HepG2 (cell line): ENCODE data around the gene KLHL18. TPM values are rescaled to one million over a fixed set of nuclear protein-coding genes. Genes with fewer than 3 reads are reported as not detected.
A peak's percentile ranks its signal among the peaks of the same experiment; 100 is the strongest.

Source experiments
- ASH2L ChIP-seq: fragments of 300-600, 200-600 bp; sonication (generic); IDR thresholded peaks from 2 replicates; pipeline ENCODE4 v1.7.0; 2017; ENCODE audit warnings: low read depth, mild to moderate bottlenecking, moderate library complexity, mixed read lengths, low read length; ENCODE audit not compliant: insufficient read length
- ETV6 ChIP-seq: sonication (generic); formaldehyde crosslinking; conservative IDR thresholded peaks from 2 replicates; pipeline ENCODE4 v1.4.0; 2020; ENCODE audit warnings: missing genetic modification reagents
- FOXO1 ChIP-seq: sonication (generic); formaldehyde crosslinking; IDR thresholded peaks from 2 replicates; pipeline ENCODE4 v1.4.0; 2020; ENCODE audit warnings: missing genetic modification reagents
- GFI1 ChIP-seq: sonication (generic); formaldehyde crosslinking; IDR thresholded peaks from 2 replicates; pipeline ENCODE4 v1.5.0; 2020; ENCODE audit warnings: missing genetic modification reagents, mild to moderate bottlenecking, borderline replicate concordance
- HES4 ChIP-seq: sonication (generic); formaldehyde crosslinking; IDR thresholded peaks from 2 replicates; pipeline ENCODE4 v1.9.0; 2021; ENCODE audit warnings: mild to moderate bottlenecking, missing genetic modification reagents, borderline replicate concordance
- KLF9 ChIP-seq: IDR thresholded peaks from 2 replicates; pipeline ENCODE4 v1.6.1; 2016; ENCODE audit warnings: low read depth
- NFIC ChIP-seq: IDR thresholded peaks from 2 replicates; pipeline ENCODE4 v1.6.1; 2012; ENCODE audit warnings: mild to moderate bottlenecking, low read length, inconsistent platforms
- NR2F6 ChIP-seq, 2 experiments: IDR thresholded peaks; 2 replicates each; pipeline ENCODE4 v1.6.1; 2016; ENCODE audit warnings: antibody characterized with exemption in 1 of 2, mild to moderate bottlenecking in 1 of 2
- SPEN ChIP-seq: sonication (generic); formaldehyde crosslinking; IDR thresholded peaks from 2 replicates; pipeline ENCODE4 v1.5.1; 2020; ENCODE audit warnings: low read depth, mild to moderate bottlenecking, missing genetic modification reagents
- STAG1 ChIP-seq: sonication (generic); formaldehyde crosslinking; IDR thresholded peaks from 2 replicates; pipeline ENCODE4 v1.4.0; 2020; ENCODE audit warnings: missing genetic modification reagents
- TMF1 ChIP-seq: sonication (generic); formaldehyde crosslinking; IDR thresholded peaks from 2 replicates; pipeline ENCODE4 v1.8.1; 2022; ENCODE audit warnings: low read depth, missing genetic modification reagents
- TRAFD1 ChIP-seq: sonication (generic); formaldehyde crosslinking; IDR thresholded peaks from 2 replicates; pipeline ENCODE4 v1.5.1; 2020; ENCODE audit warnings: missing genetic modification reagents, mild to moderate bottlenecking, borderline replicate concordance
- ZNF124 ChIP-seq: sonication (generic); formaldehyde crosslinking; IDR thresholded peaks from 2 replicates; pipeline ENCODE4 v1.4.0; 2020; ENCODE audit warnings: missing genetic modification reagents
- ZNF605 ChIP-seq: sonication (generic); formaldehyde crosslinking; IDR thresholded peaks from 2 replicates; pipeline ENCODE4 v1.8.0; 2022; ENCODE audit warnings: mild to moderate bottlenecking, missing genetic modification reagents
- polyA plus RNA-seq, 8 experiments: library from polyadenylated mRNA; depleted of rRNA in 3 of 8; stranded (reverse) in 7 of 8; unstranded in 1 of 8; fragments of >200 nt; fragmentation: Illumina TruSeq in 4 of 8; extraction: Trizol in 4 of 8; gene quantifications; 2 replicates each; pipeline versions ENCODE4 v1.2.1 to v1.2.3, GENCODE V29; 2011 to 2016; ENCODE audit warnings: low read depth in 4 of 8, missing spikeins in 1 of 8, mixed read lengths in 1 of 8; ENCODE audit not compliant: insufficient read depth in 1 of 8
- total RNA-seq, 5 experiments: library from RNA; depleted of rRNA; stranded (reverse); fragments of >200 nt; fragmentation: Illumina TruSeq; extraction: Trizol; gene quantifications; 2 replicates each; pipeline ENCODE4 v1.2.3, GENCODE V29; 2016; ENCODE audit warnings: low read depth in 1 of 5
- TF ChIP-seq, protein P1 (sequence below): IDR thresholded peaks from 2 replicates; pipeline ENCODE4 v1.4.0; 2020; ENCODE audit warnings: mild to moderate bottlenecking, missing genetic modification reagents
- TF ChIP-seq, protein P2 (sequence below): sonication (generic); formaldehyde crosslinking; IDR thresholded peaks from 2 replicates; pipeline ENCODE4 v1.9.0; 2021; ENCODE audit warnings: missing genetic modification reagents, mild to moderate bottlenecking, borderline replicate concordance
- TF ChIP-seq, protein P3 (sequence below): sonication (generic); formaldehyde crosslinking; conservative IDR thresholded peaks from 2 replicates; pipeline ENCODE4 v1.4.0; 2020; ENCODE audit warnings: missing genetic modification reagents
- TF ChIP-seq, protein P4 (sequence below): IDR thresholded peaks from 2 replicates; pipeline ENCODE4 v1.6.1; 2016

The KLHL18 gene
- total and polyA plus RNA-seq, 2 of the 13 experiments (the other 11 are each of a cell fraction or from before 2014, with no cell fraction given), result 17.5 to 18.8 TPM

DNA sequence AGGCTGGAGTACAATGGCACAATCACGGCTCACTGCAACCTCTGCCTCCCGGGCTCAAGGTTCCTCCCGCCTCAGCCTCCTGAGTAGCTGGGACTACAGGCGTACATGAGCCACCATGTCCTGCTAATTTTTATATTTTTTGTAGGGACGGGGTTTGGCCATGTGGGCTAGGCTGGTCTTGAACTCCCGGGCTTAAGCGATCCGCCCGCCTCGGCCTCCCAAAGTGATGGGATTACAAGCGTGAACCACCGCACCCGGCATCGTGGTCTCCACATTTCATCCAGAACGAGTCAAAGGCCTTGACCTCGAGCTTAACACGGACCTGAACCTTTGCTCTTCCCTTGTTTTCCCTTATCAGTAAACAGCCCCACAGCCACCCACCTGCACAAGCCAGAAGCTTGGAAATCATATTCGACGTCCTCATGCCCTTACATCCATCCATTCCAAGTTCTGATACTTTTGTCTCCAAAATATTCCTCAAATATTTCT lies 96.7 kb downstream of the KLHL18 start (continued):
- TF ChIP-seq, protein P1, sequence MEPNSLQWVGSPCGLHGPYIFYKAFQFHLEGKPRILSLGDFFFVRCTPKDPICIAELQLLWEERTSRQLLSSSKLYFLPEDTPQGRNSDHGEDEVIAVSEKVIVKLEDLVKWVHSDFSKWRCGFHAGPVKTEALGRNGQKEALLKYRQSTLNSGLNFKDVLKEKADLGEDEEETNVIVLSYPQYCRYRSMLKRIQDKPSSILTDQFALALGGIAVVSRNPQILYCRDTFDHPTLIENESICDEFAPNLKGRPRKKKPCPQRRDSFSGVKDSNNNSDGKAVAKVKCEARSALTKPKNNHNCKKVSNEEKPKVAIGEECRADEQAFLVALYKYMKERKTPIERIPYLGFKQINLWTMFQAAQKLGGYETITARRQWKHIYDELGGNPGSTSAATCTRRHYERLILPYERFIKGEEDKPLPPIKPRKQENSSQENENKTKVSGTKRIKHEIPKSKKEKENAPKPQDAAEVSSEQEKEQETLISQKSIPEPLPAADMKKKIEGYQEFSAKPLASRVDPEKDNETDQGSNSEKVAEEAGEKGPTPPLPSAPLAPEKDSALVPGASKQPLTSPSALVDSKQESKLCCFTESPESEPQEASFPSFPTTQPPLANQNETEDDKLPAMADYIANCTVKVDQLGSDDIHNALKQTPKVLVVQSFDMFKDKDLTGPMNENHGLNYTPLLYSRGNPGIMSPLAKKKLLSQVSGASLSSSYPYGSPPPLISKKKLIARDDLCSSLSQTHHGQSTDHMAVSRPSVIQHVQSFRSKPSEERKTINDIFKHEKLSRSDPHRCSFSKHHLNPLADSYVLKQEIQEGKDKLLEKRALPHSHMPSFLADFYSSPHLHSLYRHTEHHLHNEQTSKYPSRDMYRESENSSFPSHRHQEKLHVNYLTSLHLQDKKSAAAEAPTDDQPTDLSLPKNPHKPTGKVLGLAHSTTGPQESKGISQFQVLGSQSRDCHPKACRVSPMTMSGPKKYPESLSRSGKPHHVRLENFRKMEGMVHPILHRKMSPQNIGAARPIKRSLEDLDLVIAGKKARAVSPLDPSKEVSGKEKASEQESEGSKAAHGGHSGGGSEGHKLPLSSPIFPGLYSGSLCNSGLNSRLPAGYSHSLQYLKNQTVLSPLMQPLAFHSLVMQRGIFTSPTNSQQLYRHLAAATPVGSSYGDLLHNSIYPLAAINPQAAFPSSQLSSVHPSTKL (CRISPR knock-in tag), result peak; percentile 89
- TF ChIP-seq NR2F6 (IDR thresholded peaks at IDR 0.05) (peak; percentile 97), NR2F6 (CRISPR knock-in tag; IDR thresholded peaks at IDR 0.05) (peak; percentile 99), ZNF605 (CRISPR knock-in tag) (peak; percentile 82; the same call in 1 of the 2 replicates), GFI1 (CRISPR knock-in tag) (peak; percentile 59; the same call in 1 of the 2 replicates), STAG1 (CRISPR knock-in tag) (no peak), ASH2L (no peak), HES4 (CRISPR knock-in tag) (peak; percentile 82), TRAFD1 (CRISPR knock-in tag) (peak; percentile 92; the same call in 1 of the 2 replicates), TMF1 (CRISPR knock-in tag) (no peak), SPEN (CRISPR knock-in tag) (peak; percentile 91), KLF9 (CRISPR knock-in tag) (0 out of 2 replicates have a peak, but pooled peaks have one; percentile 86), NFIC (peak; percentile 69; the same call in 1 of the 2 replicates), ZNF124 (peak; percentile 23; the same call in 1 of the 2 replicates), ETV6 (no peak), FOXO1 (CRISPR knock-in tag) (peak; percentile 96)
- TF ChIP-seq, protein P2, sequence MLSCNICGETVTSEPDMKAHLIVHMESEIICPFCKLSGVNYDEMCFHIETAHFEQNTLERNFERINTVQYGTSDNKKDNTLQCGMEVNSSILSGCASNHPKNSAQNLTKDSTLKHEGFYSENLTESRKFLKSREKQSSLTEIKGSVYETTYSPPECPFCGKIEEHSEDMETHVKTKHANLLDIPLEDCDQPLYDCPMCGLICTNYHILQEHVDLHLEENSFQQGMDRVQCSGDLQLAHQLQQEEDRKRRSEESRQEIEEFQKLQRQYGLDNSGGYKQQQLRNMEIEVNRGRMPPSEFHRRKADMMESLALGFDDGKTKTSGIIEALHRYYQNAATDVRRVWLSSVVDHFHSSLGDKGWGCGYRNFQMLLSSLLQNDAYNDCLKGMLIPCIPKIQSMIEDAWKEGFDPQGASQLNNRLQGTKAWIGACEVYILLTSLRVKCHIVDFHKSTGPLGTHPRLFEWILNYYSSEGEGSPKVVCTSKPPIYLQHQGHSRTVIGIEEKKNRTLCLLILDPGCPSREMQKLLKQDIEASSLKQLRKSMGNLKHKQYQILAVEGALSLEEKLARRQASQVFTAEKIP (CRISPR knock-in tag), result no peak
- TF ChIP-seq, protein P3, sequence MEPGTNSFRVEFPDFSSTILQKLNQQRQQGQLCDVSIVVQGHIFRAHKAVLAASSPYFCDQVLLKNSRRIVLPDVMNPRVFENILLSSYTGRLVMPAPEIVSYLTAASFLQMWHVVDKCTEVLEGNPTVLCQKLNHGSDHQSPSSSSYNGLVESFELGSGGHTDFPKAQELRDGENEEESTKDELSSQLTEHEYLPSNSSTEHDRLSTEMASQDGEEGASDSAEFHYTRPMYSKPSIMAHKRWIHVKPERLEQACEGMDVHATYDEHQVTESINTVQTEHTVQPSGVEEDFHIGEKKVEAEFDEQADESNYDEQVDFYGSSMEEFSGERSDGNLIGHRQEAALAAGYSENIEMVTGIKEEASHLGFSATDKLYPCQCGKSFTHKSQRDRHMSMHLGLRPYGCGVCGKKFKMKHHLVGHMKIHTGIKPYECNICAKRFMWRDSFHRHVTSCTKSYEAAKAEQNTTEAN (CRISPR knock-in tag), result peak; percentile 84
- TF ChIP-seq, protein P4, sequence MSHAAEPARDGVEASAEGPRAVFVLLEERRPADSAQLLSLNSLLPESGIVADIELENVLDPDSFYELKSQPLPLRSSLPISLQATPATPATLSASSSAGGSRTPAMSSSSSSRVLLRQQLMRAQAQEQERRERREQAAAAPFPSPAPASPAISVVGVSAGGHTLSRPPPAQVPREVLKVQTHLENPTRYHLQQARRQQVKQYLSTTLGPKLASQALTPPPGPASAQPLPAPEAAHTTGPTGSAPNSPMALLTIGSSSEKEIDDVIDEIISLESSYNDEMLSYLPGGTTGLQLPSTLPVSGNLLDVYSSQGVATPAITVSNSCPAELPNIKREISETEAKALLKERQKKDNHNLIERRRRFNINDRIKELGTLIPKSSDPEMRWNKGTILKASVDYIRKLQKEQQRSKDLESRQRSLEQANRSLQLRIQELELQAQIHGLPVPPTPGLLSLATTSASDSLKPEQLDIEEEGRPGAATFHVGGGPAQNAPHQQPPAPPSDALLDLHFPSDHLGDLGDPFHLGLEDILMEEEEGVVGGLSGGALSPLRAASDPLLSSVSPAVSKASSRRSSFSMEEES (CRISPR knock-in tag), result peak; percentile 77
